ENCODE results near the gene IL17B.

The IL17B gene

GRCh38 chr5:149376711-149377447 lies 2.2 kb downstream of the IL17B start:
- DNase-seq (ENCODE audit: low spot score): no peak

GRCh38 chr5:149376104-149376503 lies 3.0 kb downstream of the IL17B start:
- DNase-seq (ENCODE audit: low spot score): no peak

- DNase-seq (ENCODE audit: low spot score): no peak
Measured at GRCh38 chr5:149375434-149375833, 3.7 kb downstream of the IL17B start.

- DNase-seq (ENCODE audit: low spot score): no peak
Measured at GRCh38 chr5:149374801-149375200, 4.3 kb downstream of the IL17B start.

- DNase-seq (ENCODE audit: low spot score): no peak
Measured at GRCh38 chr5:149374303-149374702, 4.8 kb downstream of the IL17B start.

GRCh38 chr5:149372932-149373331 lies 6.2 kb downstream of the IL17B start:
- no peak for DNase-seq (ENCODE audit: low spot score)

GRCh38 chr5:149372076-149372795 lies 6.9 kb downstream of the IL17B start:
- DNase-seq (ENCODE audit: low spot score): no peak

- DNase-seq (ENCODE audit: low spot score): no peak
Measured at GRCh38 chr5:149371296-149371962, 7.7 kb downstream of the IL17B start.

GRCh38 chr5:149370878-149371277 lies 8.2 kb downstream of the IL17B start:
- DNase-seq (ENCODE audit: low spot score): no peak

- no peak for DNase-seq (ENCODE audit: low spot score)
Measured at GRCh38 chr5:149367972-149368645, 11.0 kb downstream of the IL17B start.

GRCh38 chr5:149367249-149367971 lies 11.7 kb downstream of the IL17B start:
- DNase-seq (ENCODE audit: low spot score): peak; percentile 45

GRCh38 chr5:149366169-149366729 lies 12.8 kb downstream of the IL17B start:
- DNase-seq (ENCODE audit: low spot score): no peak

GRCh38 chr5:149365418-149365817 lies 13.7 kb downstream of the IL17B start:
- DNase-seq (ENCODE audit: low spot score): no peak

- DNase-seq (ENCODE audit: low spot score): no peak
Measured at GRCh38 chr5:149364719-149365118, 14.4 kb downstream of the IL17B start.

- no peak for DNase-seq (ENCODE audit: low spot score)
Measured at GRCh38 chr5:149363936-149364335, 15.2 kb downstream of the IL17B start.

GRCh38 chr5:149363358-149363757 lies 15.7 kb downstream of the IL17B start:
- DNase-seq (ENCODE audit: low spot score): no peak

GRCh38 chr5:149362541-149362940 lies 16.6 kb downstream of the IL17B start:
- no peak for DNase-seq (ENCODE audit: low spot score)

- DNase-seq (ENCODE audit: low spot score): no peak
Measured at GRCh38 chr5:149360272-149360671, 18.8 kb downstream of the IL17B start.

GRCh38 chr5:149358868-149359495 lies 20.1 kb downstream of the IL17B start:
- DNase-seq (ENCODE audit: low spot score): peak; percentile 33

- DNase-seq (ENCODE audit: low spot score): peak; percentile 52
Measured at GRCh38 chr5:149358294-149358651, 20.8 kb downstream of the IL17B start.
